ENCODE data around the gene OPA3.

OPA3 gene

GRCh38 chr19:45484273-45484945 lies 100.2 kb downstream of the OPA3 start:
- DNase-seq (ENCODE audit: low spot score): no peak
- no peak for TF ChIP-seq CTCF (conservative IDR thresholded peaks at IDR 0.05; ENCODE audit: low read depth)
- ChIA-PET POLR2A (ENCODE audit: low non-redundant PET) (no interaction called here), CTCF (interaction anchor here (0.6 to 2.0 kb wide), 12 partner anchors 10 to 474 kb away, joined by 3 to 29 read pairs (median 4); partner anchors contain the start of genes FOSB and RTN2)
- H3K27ac ChIP-seq: peak overlapping the region; percentile 86

- POLR2A ChIA-PET (ENCODE audit: low non-redundant PET): no interaction called here
- CTCF ChIA-PET: no interaction called here
Measured at GRCh38 chr19:45483033-45483432, 101.6 kb downstream of the OPA3 start.

DNA sequence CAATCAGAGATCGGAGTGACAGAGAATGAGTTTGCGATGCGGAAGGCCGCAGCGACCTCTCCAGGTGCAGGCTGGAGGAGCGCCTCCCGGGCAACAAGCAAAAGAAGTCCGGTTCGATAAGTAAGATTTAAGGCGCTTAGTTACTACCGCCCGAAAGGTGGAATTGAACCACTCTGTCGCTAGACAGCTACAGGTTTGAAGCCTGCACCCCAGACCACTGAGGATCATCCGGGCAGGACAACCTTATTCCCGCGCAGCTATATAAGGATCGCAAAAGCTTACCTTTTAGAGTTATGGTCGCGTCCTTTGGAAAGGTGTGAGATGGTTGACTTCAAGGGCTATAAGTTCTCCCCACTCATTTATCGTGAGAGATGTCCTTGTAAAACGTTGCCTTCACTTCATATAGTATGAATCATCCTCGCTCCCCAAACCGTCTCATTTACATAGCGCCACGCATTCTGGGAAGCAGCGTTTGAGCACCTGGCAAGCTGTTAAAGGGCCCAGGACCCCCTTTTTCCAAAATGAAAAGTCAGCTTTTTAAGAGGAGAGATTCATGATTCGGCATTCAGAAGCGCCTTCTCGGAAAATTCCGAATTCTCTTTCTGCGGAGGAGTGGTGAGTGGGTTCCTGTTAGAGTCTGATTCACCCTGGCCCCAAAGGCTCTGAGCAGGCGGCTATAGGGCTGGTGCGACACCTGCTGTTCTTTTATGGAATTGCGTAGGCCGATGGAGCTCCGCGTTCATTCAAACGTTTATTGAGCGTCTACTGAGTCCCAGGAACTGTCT lies 106.0 kb downstream of the OPA3 start:
- DNase-seq (ENCODE audit: low spot score): peak; percentile 69
- CTCF ChIA-PET: interaction anchor here (0.5 to 3.6 kb wide), 28 partner anchors 10 to 931 kb away, joined by 3 to 115 read pairs (median 5); partner anchors contain the start of genes ERCC1 and FOSB
- peak overlapping the region; percentile 87 for H3K27ac ChIP-seq
- TF ChIP-seq CTCF (conservative IDR thresholded peaks at IDR 0.05; ENCODE audit: low read depth): peak; percentile 86
- POLR2A ChIA-PET (ENCODE audit: low non-redundant PET): interaction anchor here (0.6 to 1.5 kb wide), 3 partner anchors 9 to 55 kb away, joined by 4 to 7 read pairs (median 6); partner anchors contain the start of gene ERCC1

More at GRCh38 chr19:45483033-45483432, 101.6 kb downstream of the OPA3 start:
- TF ChIP-seq CTCF (conservative IDR thresholded peaks at IDR 0.05; ENCODE audit: low read depth): no peak
- no peak for DNase-seq (ENCODE audit: low spot score)
- H3K27ac ChIP-seq: no peak overlapping the region

DNA sequence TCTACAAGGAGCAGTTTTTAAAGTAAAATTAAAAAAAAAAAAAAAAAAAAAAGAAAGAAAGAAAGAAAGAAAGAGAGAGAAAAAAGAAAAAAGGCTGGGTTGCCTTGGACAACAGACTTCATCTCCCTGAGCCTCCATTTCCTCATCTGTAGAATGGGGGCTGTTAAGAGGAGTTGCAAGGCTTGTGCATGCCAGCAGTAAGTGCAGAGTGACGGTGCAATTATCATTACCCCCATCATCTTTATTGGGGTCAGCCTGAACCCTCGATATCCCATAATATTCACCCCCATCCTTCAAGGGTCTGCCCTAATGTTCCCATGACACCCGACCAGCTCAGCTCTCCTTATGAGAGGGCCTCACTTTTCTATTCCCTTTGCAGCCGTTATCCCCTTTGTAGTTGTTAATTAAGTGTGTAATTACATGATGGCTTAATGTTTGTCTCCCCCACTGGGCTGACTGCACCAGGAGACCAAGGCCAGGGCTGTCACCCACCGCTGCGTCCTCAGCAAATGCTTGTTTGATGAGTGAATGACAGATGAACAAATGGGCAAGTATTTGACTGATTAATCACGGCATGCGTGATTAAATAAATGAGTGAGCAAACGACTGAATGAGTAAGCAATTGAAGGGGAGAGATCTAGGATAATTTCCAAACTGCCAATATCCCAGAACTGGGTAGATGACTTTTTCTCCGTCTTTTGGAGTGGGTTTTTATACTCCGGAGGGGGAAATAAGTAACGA lies 106.7 kb downstream of the OPA3 start:
- peak overlapping the region; percentile 87 for H3K27ac ChIP-seq
- TF ChIP-seq CTCF (conservative IDR thresholded peaks at IDR 0.05; ENCODE audit: low read depth): no peak
- CTCF ChIA-PET: interaction anchor here (0.7 to 3.6 kb wide), 15 partner anchors 9 to 164 kb away, joined by 3 to 115 read pairs (median 9); partner anchors contain the start of genes ERCC1 and FOSB
- POLR2A ChIA-PET (ENCODE audit: low non-redundant PET): interaction anchor here (0.6 to 1.5 kb wide), 4 partner anchors 10 to 139 kb away, joined by 4 to 7 read pairs (median 6); partner anchors contain the start of genes ERCC1 and FOSB
- peak; percentile 66 for DNase-seq (ENCODE audit: low spot score)
